ENCODE measurements around the gene SH3GLB1. TPM values are rescaled to one million over a fixed set of nuclear protein-coding genes. Genes with fewer than 3 reads are reported as not detected.

SH3GLB1 gene
- total and polyA plus RNA-seq, 2 donors (not counting 3 experiments of a cell fraction or from before 2014, with no cell fraction given), result 43.7 to 140 TPM

DNA sequence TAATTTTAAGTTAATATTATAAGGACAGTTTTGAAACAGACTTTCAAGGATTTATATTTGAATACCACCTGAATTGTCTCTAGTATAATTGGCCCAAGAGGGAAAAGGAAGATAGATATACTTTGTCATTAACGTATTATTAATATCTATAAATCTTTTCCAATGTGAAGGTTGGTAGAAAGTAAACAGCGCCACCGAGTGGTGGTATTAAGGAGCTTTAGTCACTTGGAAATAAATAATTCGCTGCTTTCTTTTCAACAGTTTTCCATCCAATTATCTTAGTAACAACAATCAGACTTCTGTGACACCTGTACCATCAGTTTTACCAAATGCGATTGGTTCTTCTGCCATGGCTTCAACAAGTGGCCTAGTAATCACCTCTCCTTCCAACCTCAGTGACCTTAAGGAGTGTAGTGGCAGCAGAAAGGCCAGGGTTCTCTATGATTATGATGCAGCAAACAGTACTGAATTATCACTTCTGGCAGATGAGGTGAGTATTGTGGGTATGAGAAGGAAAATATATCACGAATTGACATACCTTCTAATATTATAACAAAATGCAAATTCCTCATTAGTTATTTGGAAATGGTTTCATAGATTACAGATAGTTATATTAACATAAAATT is 37.7 kb downstream of the SH3GLB1 start:
- H3K27me3 ChIP-seq (ENCODE audit: control insufficient read depth in 2 of 2, insufficient read depth in 2 of 2, low read length in 2 of 2), result no peaks in the 10 kb centered on the region
- no peak overlapping the region for H3K27ac ChIP-seq (ENCODE audit: insufficient read depth, low read depth, low read length)
- H3K4me2 ChIP-seq (ENCODE audit: insufficient read depth, low read length), result no peak overlapping the region
- no peak overlapping the region for H3K4me3 ChIP-seq (replicated peaks in 1 of 3; ENCODE audit: insufficient read depth in 1 of 3, low read depth in 1 of 3, low read length in 3 of 3)
- H3K79me2 ChIP-seq (ENCODE audit: control insufficient read depth, insufficient read depth, low read length), result peaks cover 2% of the 10 kb centered on the region
- no TSS peak for BruUV-seq (replicated peaks)
- CTCF ChIA-PET, result interaction anchor here (0.6 to 3.1 kb wide), 42 partner anchors 8 to 383 kb away, joined by 3 to 27 read pairs (median 4); partner anchors contain the start of gene SH3GLB1
- DNase-seq (ENCODE audit: low read depth, low spot score) (peak; percentile 67), FAIRE-seq (peak; percentile 79)
- H3K9me1 ChIP-seq (replicated peaks; ENCODE audit: control insufficient read depth, extremely low read depth, insufficient read depth, low read length), result no peaks in the 10 kb centered on the region
- POLR2A ChIA-PET, result no interaction called here
- H3K9ac ChIP-seq (replicated peaks; ENCODE audit: extremely low read depth, insufficient read depth, low read length), result no peak overlapping the region
- TF ChIP-seq GATA2 (IDR thresholded peaks at IDR 0.05; ENCODE audit: insufficient read depth, insufficient read length, low read depth, low read length), result no peak
- peak; percentile 43 to 46 for TF ChIP-seq CTCF (IDR thresholded peaks at IDR 0.05; ENCODE audit: extremely low read depth in 1 of 2, insufficient read depth in 1 of 2, low read depth in 1 of 2, low read length in 2 of 2)
- H2AFZ ChIP-seq (ENCODE audit: low read depth, low read length), result no peak overlapping the region
- intact Hi-C loops (cut with micrococcal nuclease) (loop anchor here (1.0 to 2.0 kb wide), 5 partner anchors 38 to 362 kb away; partner anchors contain the start of gene SH3GLB1), dilution Hi-C loops (cut with MboI; ENCODE audit: extremely low pct_ligation_motif_present, low sequenced_read_pairs) (no loop called here)
- no peaks in the 10 kb centered on the region for H3K9me3 ChIP-seq (replicated peaks; ENCODE audit: control insufficient read depth, insufficient read depth, low read length)
- peaks cover 2% of the 10 kb centered on the region for H4K20me1 ChIP-seq (replicated peaks; ENCODE audit: control insufficient read depth, extremely low read depth, insufficient read depth, low read length)
- peaks cover 6% of the 10 kb centered on the region for H3K4me1 ChIP-seq (ENCODE audit: control insufficient read depth, extremely low read depth, insufficient read depth, low read length)
- peaks cover 22 to 40% of the 10 kb centered on the region in 2 experiments for H3K36me3 ChIP-seq (ENCODE audit: control insufficient read depth in 2 of 2, extremely low read depth in 1 of 2, insufficient read depth in 2 of 2, low read length in 2 of 2)

DNA sequence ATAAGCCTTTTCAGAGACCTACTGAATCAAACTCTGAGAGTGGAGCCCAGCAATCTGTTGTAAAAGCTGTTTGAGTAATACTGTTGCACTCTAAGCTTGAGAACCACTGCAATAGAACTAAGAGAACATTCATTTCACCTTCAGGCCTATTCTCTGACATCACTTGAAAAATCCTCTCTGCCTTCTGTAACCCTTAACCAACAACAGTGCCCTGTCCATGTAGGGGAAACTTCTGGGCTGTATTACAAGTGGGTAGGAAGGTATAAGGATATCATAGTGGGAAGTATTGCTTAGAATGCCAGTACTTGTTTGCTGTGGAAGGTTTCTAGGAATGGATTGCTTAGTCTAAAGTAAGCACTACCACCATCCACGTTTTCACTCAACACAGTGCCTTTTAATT is 42.9 kb downstream of the SH3GLB1 start:
- H3K79me2 ChIP-seq (ENCODE audit: control insufficient read depth, insufficient read depth, low read length), result no peaks in the 10 kb centered on the region
- no peaks in the 10 kb centered on the region for H3K9me3 ChIP-seq (replicated peaks; ENCODE audit: control insufficient read depth, insufficient read depth, low read length)
- H3K4me3 ChIP-seq (replicated peaks in 1 of 3; ENCODE audit: insufficient read depth in 1 of 3, low read depth in 1 of 3, low read length in 3 of 3), result no peak overlapping the region
- no peak overlapping the region for H2AFZ ChIP-seq (ENCODE audit: low read depth, low read length)
- no peaks in the 10 kb centered on the region for H4K20me1 ChIP-seq (replicated peaks; ENCODE audit: control insufficient read depth, extremely low read depth, insufficient read depth, low read length)
- TF ChIP-seq GATA2 (IDR thresholded peaks at IDR 0.05; ENCODE audit: insufficient read depth, insufficient read length, low read depth, low read length), result no peak
- TF ChIP-seq POLR2A (IDR thresholded peaks at IDR 0.05; ENCODE audit: low read depth, low read length), result no peak
- TF ChIP-seq EZH2 (IDR thresholded peaks at IDR 0.05; ENCODE audit: borderline replicate concordance, low read depth, low read length, severe bottlenecking), result no peak
- no peak for TF ChIP-seq JUN (IDR thresholded peaks at IDR 0.05; ENCODE audit: borderline replicate concordance, insufficient read depth, insufficient read length, low read depth)
- TF ChIP-seq POLR2AphosphoS5 (IDR thresholded peaks at IDR 0.05; ENCODE audit: insufficient read depth, low read depth, low read length), result no peak
- no peak for TF ChIP-seq CTCF (IDR thresholded peaks at IDR 0.05; ENCODE audit: extremely low read depth in 1 of 2, insufficient read depth in 1 of 2, low read depth in 1 of 2, low read length in 2 of 2)
- TF ChIP-seq MYC (IDR thresholded peaks at IDR 0.05; ENCODE audit: low read depth, low read length), result no peak
- no peak for TF ChIP-seq FOS (IDR thresholded peaks at IDR 0.05; ENCODE audit: borderline replicate concordance, insufficient read depth, low read length)
- no peak for TF ChIP-seq MAX (IDR thresholded peaks at IDR 0.05; ENCODE audit: insufficient read depth, insufficient read length)
- intact Hi-C loops (cut with micrococcal nuclease) (no loop called here), dilution Hi-C loops (cut with MboI; ENCODE audit: extremely low pct_ligation_motif_present, low sequenced_read_pairs) (no loop called here)
- no peak for FAIRE-seq
- H3K9me1 ChIP-seq (replicated peaks; ENCODE audit: control insufficient read depth, extremely low read depth, insufficient read depth, low read length), result no peaks in the 10 kb centered on the region
- H3K9ac ChIP-seq (replicated peaks; ENCODE audit: extremely low read depth, insufficient read depth, low read length), result no peak overlapping the region
- POLR2A ChIA-PET, result no interaction called here
- peaks cover 10 to 31% of the 10 kb centered on the region in 2 experiments for H3K36me3 ChIP-seq (ENCODE audit: control insufficient read depth in 2 of 2, extremely low read depth in 1 of 2, insufficient read depth in 2 of 2, low read length in 2 of 2)
- BruUV-seq (replicated peaks), result no TSS peak
- CTCF ChIA-PET, result no interaction called here
- no peaks in the 10 kb centered on the region for H3K27me3 ChIP-seq (ENCODE audit: control insufficient read depth in 2 of 2, insufficient read depth in 2 of 2, low read length in 2 of 2)
- H3K4me2 ChIP-seq (ENCODE audit: insufficient read depth, low read length), result no peak overlapping the region
- H3K4me1 ChIP-seq (ENCODE audit: control insufficient read depth, extremely low read depth, insufficient read depth, low read length), result no peaks in the 10 kb centered on the region
- no peak overlapping the region for H3K27ac ChIP-seq (ENCODE audit: insufficient read depth, low read depth, low read length)
- DNase-seq (ENCODE audit: low read depth, low spot score), result no peak
